ENCODE results near the gene GLB1L3. TPM values are rescaled to one million over a fixed set of nuclear protein-coding genes. Genes with fewer than 3 reads are reported as not detected.

GLB1L3 gene
- total and polyA plus RNA-seq, 2 donors (not counting 3 experiments of a cell fraction or from before 2014, with no cell fraction given), result not detected

GRCh38 chr11:134246678-134247077, 29.5 kb upstream of the GLB1L3 start:
- no peaks in the 10 kb centered on the region for H3K4me1 ChIP-seq (ENCODE audit: control insufficient read depth, extremely low read depth, insufficient read depth, low read length)
- H3K27ac ChIP-seq (ENCODE audit: insufficient read depth, low read depth, low read length), result no peak overlapping the region
- CTCF ChIA-PET, result no interaction called here
- no peak overlapping the region for H3K9ac ChIP-seq (replicated peaks; ENCODE audit: extremely low read depth, insufficient read depth, low read length)
- dilution Hi-C loops (cut with MboI; ENCODE audit: extremely low pct_ligation_motif_present, low sequenced_read_pairs) (no loop called here), intact Hi-C loops (cut with micrococcal nuclease) (no loop called here)
- peaks cover 5 to 48% of the 10 kb centered on the region in 2 experiments for H3K36me3 ChIP-seq (ENCODE audit: control insufficient read depth in 2 of 2, extremely low read depth in 1 of 2, insufficient read depth in 2 of 2, low read length in 2 of 2)
- POLR2A ChIA-PET, result no interaction called here
- no peaks in the 10 kb centered on the region for H3K79me2 ChIP-seq (ENCODE audit: control insufficient read depth, insufficient read depth, low read length)
- H3K9me1 ChIP-seq (replicated peaks; ENCODE audit: control insufficient read depth, extremely low read depth, insufficient read depth, low read length), result no peaks in the 10 kb centered on the region
- H3K9me3 ChIP-seq (replicated peaks; ENCODE audit: control insufficient read depth, insufficient read depth, low read length), result no peaks in the 10 kb centered on the region
- H4K20me1 ChIP-seq (replicated peaks; ENCODE audit: control insufficient read depth, extremely low read depth, insufficient read depth, low read length), result no peaks in the 10 kb centered on the region
- no TSS peak for BruUV-seq (replicated peaks)
- FAIRE-seq (no peak), DNase-seq (ENCODE audit: low read depth, low spot score) (no peak)
- no peak overlapping the region for H3K4me3 ChIP-seq (replicated peaks in 1 of 3; ENCODE audit: insufficient read depth in 1 of 3, low read depth in 1 of 3, low read length in 3 of 3)
- no peaks in the 10 kb centered on the region for H3K27me3 ChIP-seq (ENCODE audit: control insufficient read depth in 2 of 2, insufficient read depth in 2 of 2, low read length in 2 of 2)
- no peak overlapping the region for H2AFZ ChIP-seq (ENCODE audit: low read depth, low read length)
- no peak for TF ChIP-seq EZH2 (IDR thresholded peaks at IDR 0.05; ENCODE audit: borderline replicate concordance, low read depth, low read length, severe bottlenecking)
- TF ChIP-seq MYC (IDR thresholded peaks at IDR 0.05; ENCODE audit: low read depth, low read length), result no peak
- TF ChIP-seq MAX (IDR thresholded peaks at IDR 0.05; ENCODE audit: insufficient read depth, insufficient read length), result no peak
- TF ChIP-seq CTCF (IDR thresholded peaks at IDR 0.05; ENCODE audit: extremely low read depth in 1 of 2, insufficient read depth in 1 of 2, low read depth in 1 of 2, low read length in 2 of 2), result no peak
- no peak for TF ChIP-seq GATA2 (IDR thresholded peaks at IDR 0.05; ENCODE audit: insufficient read depth, insufficient read length, low read depth, low read length)
- TF ChIP-seq FOS (IDR thresholded peaks at IDR 0.05; ENCODE audit: borderline replicate concordance, insufficient read depth, low read length), result no peak
- TF ChIP-seq POLR2A (IDR thresholded peaks at IDR 0.05; ENCODE audit: low read depth, low read length), result no peak
- TF ChIP-seq POLR2AphosphoS5 (IDR thresholded peaks at IDR 0.05; ENCODE audit: insufficient read depth, low read depth, low read length), result no peak
- TF ChIP-seq JUN (IDR thresholded peaks at IDR 0.05; ENCODE audit: borderline replicate concordance, insufficient read depth, insufficient read length, low read depth), result no peak
- H3K4me2 ChIP-seq (ENCODE audit: insufficient read depth, low read length), result no peak overlapping the region
